ENCODE data around the gene MYO18B.

The MYO18B gene

GRCh38 chr22:26004477-26004876 is 262.5 kb downstream of the MYO18B start:
- no peak for FAIRE-seq

- FAIRE-seq = no peak
Observed at GRCh38 chr22:26008587-26008986, 266.6 kb downstream of the MYO18B start.

- FAIRE-seq = no peak
Observed at GRCh38 chr22:26016916-26017315, 274.9 kb downstream of the MYO18B start.

DNA sequence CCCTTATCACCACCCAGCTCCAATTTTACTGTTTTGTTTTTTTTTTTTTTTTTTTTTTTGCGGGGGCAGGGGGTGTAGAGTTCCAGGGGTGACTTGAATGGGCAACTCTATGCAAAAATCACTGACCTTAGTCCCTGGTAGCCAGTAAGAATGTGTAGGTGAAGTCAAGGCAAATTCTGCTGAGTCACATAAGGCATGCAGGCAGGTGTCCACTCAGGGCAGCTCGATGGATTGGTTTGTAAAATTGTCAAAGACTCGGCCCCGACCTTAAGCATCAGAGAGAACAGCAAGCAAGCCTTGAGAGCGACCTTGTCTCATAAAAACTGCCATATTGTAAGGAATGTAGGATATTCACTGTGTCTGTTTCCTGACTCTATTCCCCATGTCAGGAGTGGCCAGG is 275.9 kb downstream of the MYO18B start:
- no peak for FAIRE-seq

DNA sequence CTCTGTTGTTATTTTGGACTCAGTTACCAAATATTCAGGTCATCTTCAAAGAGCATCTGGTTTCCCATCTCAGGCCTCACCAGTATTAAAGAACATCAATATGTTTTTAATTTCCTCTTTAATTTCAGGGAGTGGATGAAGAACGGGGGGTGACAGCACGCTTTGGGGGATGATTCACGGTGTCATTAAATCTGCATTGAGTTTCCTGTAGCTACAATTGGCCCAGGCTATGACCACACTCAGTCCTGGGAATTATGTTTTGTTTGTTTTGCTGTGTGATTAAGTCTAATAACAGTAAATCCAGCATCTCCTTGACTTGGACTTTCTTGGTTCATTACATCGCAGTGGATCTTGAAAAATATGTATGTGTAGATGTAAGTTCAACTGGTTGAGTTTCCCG is 277.6 kb downstream of the MYO18B start:
- no peak for FAIRE-seq

DNA sequence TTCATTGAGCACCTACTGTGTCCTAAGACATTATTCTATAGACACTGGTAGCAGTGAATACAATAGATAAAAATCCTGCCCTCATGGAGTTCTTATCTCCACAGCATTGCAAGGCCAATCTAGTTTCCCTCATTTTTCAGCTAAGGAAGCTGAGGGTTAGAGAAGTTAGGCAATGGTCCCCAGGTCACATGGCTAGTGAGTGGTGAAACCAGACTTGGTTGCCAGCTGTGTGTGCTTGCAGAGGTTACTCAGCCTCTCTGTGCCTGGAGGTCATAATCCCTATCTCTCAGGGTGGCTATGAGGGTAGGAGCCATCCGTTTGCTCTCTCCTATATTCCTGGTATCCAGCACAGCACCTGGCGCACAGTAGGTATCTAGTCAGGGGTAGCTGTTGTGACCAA is 279.5 kb downstream of the MYO18B start:
- FAIRE-seq = no peak

DNA sequence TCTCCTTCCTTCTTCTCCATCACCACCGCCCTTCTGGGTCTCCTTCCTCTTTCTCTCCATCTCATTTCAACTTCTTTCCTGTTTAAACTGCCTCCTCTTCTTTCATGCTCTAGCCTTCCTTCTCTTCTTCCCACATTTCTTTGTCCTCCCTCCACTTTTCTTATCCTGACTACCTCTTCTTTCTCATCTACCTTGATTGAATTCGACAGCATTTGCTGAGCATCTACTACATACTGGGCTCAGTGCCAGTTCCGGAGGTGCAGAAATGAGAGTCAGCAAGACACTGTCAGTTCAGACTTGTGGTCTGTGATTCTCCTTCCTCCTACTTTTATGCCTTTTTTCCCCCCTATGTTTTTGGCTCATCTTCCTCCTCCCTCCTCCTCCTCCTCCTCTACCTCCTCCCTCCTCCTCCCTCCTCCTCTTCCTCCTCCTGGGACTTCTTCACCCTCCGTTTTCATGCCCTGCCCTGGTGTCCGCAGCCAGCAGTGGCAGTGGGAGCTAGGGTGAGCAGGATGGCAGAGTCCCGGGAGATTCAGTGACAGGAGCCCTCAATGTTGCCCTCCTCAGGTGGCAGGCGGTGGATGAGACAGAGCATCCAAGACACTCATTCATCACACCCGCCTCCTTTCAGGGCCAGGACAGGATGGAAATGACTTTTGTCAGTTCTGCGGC is 281.3 kb downstream of the MYO18B start:
- FAIRE-seq = no peak

- no peak for FAIRE-seq
Observed at GRCh38 chr22:26025626-26026025, 283.6 kb downstream of the MYO18B start.

GRCh38 chr22:26027341-26027740 is 285.4 kb downstream of the MYO18B start:
- FAIRE-seq = no peak

GRCh38 chr22:26031641-26032040 is 289.7 kb downstream of the MYO18B start:
- no peak for FAIRE-seq

- no peak for FAIRE-seq
Observed at GRCh38 chr22:26033071-26033470, 291.1 kb downstream of the MYO18B start.

DNA sequence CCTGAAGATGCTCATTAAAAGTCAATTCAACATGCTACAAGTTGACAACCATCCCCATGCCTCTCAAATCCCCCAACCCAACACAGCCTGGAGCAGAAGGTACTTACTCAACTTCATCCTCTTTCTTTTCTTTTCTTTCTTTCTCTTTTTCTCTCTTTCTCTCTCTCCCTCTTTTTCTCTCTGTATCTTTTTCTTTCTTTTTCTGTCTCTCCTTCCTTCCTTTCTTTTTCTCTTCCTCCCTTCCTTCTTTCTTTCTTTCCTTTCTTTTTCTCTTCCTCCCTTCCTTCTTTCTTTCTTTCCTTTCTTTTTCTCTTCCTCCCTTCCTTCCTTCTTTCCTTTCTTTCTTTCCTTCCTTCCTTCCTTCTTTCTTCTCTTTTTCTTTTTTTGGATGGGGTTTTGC is 291.6 kb downstream of the MYO18B start:
- FAIRE-seq = no peak

DNA sequence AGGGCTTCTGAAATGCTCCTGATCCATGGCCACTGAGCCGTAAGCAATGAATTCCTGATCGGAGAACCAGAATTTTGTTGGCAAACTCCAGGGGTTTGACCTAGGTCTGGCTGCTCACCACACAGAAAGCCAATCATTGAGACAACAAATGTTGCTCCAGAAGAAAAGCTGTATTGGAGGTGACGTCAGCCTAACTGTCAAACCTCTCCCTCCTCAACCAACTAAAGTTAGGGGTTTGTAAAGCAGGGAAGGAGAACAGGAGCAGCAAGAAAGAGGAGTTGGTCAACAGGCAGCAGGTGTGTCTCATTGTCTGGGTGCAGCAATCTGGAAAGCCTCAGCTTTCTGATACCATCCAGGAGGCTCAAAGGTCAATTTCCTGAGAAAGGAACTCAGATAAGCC is 293.5 kb downstream of the MYO18B start:
- FAIRE-seq = no peak

GRCh38 chr22:26038365-26038764 is 296.4 kb downstream of the MYO18B start:
- FAIRE-seq = no peak

GRCh38 chr22:26041931-26042330 is 299.9 kb downstream of the MYO18B start:
- no peak for FAIRE-seq

DNA sequence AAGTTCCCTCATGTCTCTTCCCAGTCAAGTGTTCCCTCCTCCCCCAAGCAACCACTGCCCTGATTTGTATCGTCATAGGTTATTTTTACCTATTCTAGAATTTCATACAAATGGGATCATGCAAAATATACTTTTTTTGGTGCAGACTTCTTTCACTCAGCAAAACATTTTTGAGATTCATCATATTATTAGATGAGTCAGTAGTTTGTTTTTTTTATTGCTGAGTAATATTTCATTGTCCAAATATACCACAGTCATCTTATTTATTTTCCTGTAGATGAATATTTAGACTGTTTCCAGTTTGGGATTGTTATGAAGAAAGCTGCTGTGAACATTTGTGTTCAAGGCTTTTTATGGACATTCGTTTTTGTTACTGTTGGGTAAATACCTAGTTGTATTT is 301.0 kb downstream of the MYO18B start:
- no peak for FAIRE-seq

GRCh38 chr22:26045051-26045450 is 303.1 kb downstream of the MYO18B start:
- FAIRE-seq = no peak

DNA sequence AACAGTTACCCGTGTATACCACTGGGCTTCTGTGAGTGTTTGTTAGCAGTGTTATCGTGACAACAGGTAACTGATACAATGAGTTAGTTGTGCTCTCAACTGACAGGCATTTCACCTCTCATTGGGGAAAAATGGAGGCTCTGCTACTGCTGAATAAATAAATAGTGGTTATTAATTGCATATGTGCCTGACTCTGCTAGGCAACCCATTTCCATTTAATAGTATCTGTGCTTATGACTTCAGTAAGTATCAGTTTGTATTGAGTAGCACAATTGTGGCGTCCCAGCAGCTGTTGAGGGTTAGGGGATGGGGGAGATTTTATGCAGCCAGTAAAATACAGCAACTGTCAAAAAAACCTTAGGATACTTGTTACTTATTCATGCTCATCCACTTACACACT is 303.9 kb downstream of the MYO18B start:
- no peak for FAIRE-seq

- no peak for FAIRE-seq
Observed at GRCh38 chr22:26047516-26047915, 305.5 kb downstream of the MYO18B start.

DNA sequence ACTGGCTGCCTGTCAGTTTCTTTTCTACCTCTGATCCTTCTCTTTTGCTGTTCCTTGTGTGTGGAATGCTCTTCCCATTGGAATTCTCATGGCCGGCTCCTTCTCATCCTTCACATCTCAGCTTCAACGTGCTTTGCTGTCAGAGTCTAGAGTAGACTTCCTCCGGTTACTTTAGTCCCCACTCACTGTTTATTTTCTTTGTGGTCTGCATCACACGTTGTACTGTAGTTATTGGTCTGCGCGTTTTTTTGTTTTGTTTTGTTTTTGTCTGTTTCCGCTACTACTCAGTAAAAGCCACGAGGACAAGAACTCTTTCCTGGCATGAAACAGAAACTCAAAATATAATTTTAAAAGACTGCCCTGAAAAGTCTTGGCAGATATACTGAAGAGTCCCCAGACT is 305.9 kb downstream of the MYO18B start:
- FAIRE-seq = no peak

DNA sequence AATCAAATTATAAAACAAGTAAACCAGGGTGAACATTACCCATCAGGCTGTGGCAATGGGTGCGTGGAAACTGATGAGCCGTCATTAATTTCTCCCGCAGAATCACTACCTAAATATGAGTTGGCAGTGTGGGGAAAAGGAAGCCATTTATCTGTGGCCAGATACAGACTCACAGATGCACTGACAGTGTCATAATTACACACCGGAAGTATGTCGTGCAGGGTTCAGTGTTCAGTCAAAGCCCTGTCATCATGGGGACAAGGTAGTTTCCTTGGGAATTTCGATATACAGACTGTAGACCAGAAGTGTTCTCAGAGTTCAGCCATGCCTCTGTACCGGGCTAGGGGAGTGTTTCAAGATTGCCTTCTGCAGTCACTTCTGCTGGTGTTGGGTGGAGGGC is 308.1 kb downstream of the MYO18B start:
- no peak for FAIRE-seq

GRCh38 chr22:26053737-26054316 is 311.8 kb downstream of the MYO18B start:
- no peak for FAIRE-seq

DNA sequence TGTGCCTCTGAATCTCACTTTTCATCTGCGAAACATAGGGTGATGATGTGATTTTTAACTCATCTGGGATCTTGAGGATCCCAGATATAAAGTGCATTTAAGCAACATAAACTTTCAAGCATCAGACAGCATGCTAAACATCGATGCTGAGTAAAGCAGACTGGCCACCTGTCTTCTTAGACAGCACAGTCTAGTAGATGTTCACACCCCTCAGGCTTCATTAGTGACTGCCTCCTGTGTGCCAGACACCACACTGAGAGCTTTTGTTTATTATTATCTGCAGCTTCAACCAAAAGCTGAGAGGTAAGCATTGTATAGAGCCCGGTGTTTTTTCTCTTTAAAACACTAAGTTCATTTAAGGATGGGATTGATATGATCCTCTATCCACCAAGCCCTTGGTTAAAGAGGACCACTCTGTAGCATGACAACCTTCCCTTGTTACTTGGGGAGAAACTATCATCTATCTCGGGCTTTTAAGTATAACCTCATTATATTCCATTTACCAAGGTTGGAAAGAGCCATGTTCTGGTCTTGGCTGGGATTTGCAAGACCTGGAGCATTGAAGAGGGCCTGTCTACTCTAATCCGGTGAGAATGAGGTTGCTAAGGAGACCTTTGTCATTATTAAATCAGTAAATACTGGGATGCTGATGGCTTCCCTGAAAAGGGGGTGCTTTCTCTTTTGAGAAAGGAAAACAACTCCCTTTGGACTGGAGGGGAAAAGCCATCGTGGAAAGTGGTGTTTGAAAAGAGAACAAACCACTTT is 313.0 kb downstream of the MYO18B start:
- no peak for FAIRE-seq

DNA sequence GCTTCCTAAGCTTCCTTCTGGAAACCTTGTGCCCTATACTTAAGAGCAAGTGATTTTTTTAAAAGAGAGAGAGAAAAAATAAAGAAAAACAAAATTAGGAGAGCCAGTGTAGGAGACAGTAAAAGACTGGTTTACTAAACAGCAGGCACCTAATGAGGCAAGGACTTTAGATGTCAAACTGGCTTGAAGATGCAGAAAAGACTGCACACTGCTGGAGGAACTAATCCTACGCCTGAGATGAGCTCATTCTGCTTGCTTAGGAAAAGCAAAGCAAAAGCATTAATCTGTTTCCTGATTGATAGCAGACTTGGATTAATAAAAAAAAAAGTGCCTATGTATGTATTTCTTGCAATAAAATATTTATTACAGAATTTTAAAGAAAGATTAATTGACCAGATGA is 313.7 kb downstream of the MYO18B start:
- no peak for FAIRE-seq
